Measurements from ENCODE around the gene DYSF.

The DYSF gene

DNA sequence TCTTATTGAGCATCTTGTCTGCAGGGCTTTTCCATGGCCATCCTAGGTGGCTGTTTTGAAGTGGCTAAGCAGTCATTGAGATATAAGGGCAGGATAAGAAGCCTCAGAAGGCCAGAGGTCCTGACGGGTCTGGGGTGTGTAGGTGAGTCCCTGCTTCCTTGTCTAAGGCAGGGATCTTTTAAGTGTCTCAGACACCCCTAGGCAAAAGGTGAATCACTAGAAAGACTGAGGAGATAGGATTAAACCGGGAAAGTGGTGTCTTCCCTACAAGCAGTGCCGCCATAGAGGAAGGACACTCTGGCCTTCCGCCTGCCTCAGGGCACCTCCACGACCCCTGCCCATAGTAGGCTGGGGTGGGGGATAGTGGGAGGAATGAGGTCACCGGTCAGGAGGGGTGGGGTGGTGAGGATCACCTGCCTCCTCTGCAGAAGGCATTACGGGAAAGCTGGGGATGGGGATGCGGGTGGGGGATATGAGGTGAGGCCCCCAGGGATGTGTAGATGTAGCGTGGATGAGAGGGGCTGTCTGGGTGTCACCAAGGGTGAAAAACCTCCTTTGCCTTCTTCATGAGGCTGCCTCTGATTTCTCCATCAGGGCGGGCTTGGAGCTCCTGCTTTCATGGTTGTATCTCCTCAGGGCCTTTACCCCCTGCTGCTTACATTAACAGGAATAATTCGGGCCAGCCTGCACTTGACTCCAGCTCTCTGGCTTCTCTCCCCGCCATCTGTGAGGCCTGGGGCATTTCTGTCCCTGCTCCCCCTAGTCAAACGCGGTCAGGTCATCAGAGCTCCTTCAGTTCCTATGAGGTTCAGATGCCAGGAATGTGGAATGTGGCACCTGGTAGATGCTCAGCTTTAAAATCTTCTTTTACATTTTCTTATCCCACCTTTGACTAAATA lies 244.0 kb downstream of the DYSF start:
- DNase-seq: no peak

DNA sequence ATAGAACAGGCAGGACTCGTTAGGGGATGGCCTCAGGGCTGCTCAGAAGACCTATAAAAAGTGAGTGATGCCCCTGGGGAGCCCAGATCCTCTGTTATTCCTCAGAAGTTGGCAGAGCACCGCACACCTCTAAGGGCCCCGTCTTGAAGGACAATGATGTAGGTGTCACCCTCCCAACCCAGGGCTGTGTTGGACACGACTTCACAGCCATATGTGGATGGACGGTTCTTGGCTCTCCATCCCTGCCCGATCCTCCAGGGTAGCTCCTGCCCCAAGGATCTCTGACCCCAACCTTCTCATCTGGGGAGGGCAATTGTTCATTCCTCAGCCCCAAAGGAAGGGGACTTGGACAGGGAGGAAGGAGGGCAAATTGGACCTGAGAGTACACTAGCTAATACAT lies 246.1 kb downstream of the DYSF start:
- no peak for DNase-seq

DNA sequence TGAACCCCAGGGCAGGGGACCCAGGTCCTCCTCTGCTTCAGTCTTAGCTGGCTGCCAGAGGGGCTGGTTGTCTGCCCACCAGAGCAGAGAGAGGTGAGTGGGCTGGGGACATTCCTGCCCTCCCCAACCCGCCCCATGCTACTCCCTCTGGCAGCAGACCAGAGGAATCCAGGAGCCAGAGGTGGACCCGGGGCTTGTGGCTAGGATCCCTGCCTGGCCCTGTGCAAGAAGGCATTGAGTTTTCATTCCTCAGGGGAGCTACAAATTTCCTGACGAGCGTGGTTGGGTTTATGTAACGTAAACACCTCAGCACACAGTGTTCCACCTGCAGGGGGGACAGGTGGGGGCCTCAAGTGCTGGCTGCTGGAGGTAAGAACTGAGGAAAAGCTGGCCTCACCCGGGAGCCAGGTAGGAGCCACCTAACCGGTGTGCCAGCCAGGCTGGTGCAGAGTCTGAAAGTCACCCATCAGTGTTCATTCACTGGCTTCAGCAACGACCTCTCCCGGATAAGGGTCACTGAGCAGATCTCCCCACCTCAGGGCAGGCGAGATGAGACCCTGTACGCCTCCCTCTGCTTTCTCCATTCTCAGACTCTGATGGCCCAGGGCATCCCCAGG lies 246.8 kb downstream of the DYSF start:
- DNase-seq: no peak

DNA sequence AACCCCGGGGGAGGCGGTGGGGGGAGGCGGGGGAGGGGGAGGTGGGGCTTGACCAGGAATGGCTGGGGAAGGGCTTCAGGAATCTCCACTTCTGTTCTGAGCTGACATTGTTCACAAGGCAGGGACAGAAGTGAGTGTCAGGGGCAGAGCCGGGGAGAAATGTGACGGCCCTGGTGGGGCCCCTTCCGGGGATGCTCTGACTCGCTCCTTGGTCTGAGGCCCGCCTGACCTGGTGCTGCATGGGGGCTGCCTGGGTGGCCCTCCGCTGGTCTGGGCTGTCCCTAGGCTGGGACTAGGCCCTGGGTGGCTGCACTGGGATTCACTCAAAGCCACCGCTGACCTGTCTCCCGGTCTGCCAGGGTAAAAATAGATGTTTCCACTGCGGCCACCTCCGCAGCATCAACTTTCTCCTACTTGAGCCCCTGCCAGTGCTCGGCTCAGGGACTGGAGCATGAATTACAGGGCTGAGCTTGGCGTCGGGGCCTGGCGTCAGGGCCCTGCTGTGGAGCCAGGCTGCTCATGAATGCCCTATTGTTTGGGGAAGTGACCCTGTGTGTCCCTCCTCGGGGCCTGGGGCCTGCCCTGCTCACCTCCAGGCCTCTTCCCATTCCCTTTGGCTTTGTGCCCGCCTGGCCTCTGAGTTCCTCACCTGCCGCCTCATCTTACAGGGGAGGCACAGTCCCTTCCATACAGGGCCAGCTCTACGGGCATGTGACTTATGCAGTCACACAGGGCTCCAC lies 247.5 kb downstream of the DYSF start:
- no peak for DNase-seq

DNA sequence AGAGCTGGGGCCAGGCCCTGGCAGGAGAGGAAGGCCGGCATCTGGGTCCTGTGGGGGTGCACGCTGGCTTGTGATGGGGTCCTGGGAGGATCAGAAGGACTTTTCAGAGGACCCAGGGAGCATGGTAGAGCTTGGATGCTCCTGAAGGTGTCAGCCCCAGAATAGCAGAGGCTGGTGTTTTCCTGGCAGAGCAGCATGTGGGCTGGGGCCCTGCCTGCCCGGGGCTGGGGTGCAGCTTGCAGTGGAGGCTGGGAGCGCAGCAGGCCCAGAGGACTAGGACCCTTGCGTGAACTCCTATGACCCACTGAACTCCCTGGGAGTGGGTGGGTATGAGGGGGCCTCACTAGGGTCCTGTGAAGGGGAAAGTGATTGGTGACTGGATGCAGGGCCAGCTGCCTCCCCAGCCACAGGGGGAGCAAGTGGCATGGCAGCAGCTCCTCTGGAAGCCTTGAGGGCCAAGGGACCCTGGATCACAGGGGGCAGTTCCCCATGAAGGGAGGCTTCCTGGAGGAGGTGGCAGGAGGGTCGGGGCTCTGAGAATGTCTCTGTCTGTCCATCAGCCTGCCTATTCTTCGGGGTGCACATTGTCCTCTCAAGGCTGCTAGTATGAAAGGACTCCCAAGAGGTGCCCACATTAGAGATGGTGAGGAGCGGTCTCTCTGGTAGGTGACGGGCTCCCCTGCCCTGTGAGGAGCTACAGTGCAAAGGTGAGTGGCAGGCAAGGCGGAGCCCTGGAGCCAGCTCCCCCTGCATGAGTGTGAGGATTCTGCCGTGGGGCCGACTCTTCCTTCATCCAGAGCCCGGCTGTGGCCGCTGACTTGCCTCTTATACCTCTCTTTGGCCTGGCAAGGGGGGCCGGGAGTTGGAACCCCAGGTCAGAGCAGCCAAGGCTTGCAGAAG lies 249.0 kb downstream of the DYSF start:
- no peak for DNase-seq

DNA sequence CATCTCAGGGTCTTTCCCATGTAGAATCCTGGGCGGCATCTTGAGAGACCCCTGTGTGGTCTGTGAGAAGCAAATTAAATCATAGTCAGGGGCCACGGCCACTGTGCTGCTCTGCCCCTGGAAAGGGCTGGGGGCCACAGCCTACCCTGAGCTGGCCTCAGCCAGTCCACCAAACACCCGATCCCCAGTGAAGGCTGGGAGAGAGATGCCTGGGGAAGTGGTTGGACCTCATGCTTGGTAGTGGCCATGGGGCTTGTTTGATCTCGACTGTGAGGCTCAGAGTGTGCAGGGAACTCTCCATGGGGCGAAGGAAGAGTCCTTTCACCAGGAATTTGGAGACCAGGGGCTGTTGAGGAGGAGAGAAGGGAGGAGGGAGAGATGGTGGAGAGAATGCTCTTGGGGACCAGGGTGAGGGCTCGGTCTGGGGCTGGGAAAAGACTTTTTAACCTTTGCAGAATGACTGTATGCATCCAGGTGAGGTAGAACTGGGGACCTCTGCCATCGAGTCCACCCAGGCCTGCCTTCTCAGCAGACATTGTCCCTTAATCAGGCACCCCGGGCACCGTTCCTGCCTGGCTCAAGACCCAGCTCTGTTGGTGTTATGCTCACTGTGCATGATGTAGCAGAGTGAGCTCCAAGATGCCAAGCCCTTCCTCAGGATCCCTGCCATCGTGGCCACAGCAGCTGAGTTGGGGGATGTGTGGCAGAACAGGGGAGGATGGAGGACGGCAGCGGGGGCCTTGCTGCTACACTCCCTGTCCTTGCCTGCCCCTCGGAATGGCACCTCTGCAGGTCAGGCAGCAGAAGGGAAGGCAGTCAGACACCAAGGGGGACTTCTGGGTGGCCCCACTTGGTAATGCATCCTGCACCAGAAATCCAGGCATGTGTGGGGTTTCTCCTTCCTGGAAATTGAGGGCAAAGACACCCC lies 249.9 kb downstream of the DYSF start:
- DNase-seq: no peak

DNA sequence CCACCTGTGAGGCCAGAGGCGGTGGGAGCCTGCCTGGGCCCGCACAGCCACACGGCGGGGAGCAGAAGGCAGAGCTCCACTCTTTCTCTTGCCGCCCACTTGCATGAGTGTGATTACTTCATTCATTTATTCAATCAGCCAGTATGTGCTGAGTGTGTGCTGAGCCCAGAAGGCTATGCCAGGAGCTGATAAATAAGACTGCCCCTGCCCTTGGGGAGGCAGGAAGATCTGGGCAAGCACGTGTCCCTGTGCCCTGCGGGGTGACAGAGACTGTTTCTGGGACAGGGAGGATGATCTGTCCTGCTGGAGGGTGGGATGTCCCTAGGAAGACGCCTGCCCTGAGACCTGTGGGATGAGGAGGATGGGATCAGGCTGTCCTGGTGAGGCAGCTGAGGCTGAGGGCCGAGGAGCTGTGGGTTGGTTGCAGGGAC lies 250.8 kb downstream of the DYSF start:
- no peak for DNase-seq

DNA sequence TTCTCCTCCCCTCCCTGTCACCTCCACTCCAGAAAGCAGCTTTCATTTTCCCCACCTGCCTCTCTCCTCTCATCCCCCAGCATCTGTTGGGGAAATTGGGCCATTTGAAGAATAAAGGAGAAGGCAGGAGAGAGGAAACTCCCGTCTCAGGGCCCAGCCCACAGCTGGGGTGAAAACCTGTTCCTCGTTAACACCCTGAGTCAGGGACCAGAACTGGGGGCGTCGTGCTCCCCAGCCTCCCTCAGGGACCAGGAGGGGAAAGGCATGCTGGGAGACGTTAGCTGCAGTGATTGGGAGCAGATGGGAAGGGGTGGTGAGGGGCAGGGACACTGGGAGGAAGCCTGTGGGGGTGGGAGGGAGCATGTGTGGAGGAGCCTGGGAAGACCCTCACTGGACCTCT lies 251.3 kb downstream of the DYSF start:
- DNase-seq: no peak

DNA sequence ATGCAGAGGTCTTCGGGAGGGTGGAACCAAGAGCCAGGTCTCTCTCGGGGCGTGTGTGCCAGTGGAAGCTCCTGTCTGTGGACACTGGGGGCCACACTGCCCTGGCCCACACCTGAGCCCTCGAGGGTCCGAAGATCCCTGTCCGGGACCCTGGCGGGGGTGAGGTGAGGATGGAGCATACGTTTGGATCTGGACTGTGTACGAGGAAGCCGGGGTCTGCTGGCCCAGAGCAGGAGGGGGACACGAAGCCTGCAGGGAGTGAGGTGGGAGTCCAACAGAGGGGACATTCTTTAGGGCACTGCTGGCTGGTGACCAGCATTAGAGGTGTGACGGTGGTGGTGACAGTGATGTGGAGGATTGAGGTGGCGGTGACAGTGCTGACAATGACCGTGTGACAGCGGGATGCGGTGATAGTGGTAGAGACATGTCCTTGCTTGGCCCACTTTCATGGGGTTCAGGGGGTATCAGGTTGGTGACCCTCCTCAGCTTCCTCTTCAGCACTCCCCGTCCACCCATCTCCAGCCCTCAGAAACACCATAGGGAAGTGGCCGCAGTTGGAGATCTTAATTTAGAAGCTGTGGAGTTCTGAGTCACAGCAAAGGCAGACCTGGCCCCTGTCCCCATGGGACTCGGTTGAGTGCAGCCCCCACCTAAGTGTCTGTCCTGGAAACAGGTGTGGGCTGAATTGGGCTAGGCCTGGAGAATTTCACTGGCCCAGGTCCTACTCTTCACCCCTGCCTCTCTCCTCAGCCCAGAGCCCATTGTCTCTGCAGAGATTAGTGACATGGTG lies 252.0 kb downstream of the DYSF start:
- no peak for DNase-seq

DNA sequence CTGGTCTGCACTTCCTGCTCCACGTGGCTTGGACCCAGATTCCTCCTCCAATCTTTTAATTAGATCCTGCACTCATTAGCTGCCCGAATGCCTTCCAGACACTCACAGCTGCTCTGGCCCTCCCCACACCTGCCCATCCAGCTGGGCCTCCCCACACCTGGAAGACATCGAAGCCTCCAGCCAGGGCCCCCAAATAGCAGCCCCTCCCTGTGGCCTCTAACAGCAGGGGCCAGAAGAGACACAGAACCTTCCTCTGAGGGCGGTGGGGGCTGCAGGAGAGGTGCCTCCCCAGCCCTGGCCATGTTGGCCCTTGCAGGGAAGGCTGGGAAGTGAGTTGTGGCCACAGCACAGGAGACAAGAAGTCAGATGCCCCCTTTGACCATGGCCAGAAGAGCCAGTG lies 252.8 kb downstream of the DYSF start:
- DNase-seq: no peak

DNA sequence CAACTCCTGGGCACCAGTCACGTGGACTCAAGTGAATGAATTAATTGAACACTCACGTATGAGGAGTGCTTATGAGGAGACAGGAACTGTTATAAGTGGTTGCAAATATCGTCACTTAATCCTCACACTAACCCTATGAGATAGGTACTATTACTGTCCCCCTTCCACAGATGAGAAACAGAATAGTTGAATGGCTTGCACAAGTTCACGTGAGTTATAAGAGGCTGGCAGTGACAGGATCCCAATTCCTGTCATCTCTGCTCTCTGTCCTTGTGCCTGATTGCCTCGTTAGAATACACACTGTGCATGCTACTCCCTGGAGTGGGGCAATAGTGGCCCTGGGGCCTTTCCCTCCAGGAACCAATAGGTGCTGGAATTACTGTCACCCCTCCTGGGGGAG lies 253.5 kb downstream of the DYSF start:
- no peak for DNase-seq

DNA sequence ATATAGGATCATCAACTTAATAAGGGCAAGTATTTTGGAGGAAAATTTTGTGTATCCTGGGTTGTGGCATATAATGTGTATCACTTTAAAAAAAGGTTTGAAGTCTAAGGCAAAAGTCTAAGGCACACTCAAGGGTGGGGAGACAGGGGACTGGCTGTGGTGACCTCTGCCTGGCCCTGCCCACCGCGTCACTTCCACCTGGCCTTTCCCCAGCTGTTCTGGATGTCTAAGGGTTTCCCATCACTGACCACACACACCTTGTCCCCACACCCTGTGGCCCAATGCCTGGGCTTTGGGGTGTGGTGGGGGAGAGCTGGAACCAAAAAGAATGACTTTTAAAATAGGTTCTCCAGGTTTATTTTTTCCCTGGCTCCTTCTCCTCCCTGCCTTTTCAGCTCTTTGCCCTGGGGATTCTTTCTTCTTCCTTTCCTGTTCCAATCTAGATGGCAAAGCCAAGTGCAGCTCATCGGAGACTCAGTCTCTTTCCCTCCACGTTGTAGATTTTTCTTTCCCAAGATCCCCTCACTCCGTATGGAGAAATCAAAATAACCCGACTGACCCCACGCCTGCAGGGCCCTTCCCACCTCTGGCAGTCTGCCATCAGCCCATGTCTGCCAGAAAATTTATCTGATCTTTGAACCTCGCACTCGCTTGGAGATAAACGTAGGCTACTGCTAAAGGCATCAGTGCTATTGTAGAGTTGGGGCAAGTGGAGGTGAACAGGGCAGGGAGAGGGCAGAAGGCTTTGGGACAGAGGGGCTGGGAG lies 257.2 kb downstream of the DYSF start:
- no peak for DNase-seq

DNA sequence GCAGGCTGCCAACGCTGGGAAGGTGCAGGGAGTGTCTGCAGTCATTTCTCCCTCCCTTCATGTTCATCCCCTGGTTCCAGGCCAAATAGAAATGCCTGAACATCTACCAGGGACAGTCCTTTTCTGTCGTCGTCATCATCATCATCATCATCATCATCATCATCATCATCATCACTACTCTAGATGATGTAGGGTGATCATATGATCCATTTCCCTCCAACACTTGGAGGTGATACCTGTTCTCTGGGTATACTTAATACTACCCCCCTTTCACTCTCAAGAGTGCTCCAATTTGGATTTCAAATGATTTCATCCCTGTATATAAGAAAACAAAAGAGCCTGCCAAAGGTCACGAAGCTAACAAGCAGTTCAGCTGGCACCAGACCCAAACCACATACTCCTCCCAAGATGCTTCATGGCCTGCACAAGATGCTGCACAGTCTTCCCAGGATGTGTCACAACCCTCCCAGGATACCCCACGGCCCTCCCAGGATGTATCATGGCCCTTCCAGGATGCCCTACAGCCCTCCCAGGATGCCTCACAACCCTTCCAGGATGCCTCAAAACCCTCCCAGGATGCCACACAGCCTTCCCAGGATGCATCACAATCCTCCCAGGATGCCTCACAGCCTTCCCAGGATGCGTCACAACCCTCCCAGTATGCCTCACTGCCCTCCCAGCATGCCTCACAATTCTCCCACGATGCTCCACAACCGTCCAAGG lies 257.9 kb downstream of the DYSF start:
- DNase-seq: no peak

DNA sequence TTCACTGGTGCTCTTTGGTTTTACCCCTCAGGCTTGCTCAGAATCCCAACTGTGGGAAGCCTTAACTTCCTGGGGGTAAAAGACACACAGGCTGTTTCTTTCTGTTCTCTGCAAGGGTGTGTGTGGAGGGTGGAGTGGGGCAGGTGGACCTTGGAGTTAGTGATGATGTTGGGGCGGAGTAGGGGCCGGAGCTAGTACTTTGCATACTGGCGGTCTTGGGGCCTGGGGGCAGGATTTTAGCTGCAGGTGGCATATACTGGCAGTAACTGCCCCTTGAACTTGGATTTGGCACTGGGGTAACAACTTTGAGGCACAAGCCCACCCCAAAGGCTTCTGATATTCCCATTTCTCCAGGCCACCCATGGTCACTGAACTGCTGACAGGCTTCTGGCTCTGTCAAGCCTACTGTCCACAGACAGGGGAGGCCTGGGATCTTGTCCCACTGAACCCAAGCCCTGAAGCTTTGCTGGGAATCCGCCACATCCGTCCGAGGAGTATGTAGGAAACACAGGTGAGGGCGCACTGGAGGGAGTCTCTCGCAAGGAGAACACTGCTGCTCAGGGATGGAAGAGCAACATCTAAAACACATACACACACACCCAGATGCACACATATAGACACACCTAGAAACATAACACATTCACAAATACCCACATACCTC lies 258.9 kb downstream of the DYSF start:
- DNase-seq: no peak

DNA sequence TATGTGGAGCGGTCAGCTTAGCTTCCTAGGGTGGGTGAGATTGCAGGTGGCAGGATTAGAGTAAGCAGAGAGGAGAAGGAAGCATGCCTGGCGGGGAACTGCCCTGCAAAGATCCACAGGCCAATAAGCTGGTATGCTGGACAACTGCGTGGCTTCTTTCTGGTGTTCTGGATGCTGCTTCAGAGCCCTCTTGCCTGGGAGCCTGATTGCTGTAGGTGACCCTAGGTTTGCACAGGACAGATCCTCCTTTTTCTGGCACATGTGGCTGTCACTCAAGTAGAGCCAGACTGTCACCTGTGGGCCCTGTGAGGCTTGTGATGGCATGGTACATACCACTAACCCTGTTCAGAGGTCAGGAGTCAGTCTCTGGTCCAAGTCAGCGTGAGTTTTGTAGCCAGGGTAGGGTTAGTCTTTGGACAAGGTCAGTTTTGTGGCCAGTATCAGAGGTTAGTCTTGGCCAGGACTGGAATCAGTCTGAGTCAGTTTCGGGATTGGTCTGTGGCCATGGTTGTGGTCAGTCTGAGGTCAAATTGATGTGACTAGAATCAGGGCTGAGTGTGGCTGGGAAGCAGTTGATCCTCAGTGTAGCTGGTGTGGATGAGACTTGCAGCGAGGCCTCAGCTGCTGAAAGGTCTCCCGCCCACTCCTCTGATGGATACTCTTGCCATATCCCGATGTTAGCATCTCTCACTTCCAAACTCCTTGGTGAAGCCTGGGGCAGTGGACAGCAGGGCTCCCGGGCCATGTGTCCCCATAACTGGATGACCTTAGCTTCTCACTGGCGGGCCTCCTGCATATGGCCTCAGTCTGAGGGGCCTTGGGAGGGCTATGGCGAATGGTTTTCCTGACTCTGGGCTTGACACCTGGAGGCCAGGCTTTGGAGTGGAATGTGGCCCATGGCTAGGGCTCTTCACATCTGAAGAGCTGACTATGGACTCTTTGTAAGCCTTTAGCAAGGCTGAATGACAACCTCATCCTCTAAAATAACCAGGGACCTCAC lies 260.5 kb downstream of the DYSF start:
- no peak for DNase-seq

DNA sequence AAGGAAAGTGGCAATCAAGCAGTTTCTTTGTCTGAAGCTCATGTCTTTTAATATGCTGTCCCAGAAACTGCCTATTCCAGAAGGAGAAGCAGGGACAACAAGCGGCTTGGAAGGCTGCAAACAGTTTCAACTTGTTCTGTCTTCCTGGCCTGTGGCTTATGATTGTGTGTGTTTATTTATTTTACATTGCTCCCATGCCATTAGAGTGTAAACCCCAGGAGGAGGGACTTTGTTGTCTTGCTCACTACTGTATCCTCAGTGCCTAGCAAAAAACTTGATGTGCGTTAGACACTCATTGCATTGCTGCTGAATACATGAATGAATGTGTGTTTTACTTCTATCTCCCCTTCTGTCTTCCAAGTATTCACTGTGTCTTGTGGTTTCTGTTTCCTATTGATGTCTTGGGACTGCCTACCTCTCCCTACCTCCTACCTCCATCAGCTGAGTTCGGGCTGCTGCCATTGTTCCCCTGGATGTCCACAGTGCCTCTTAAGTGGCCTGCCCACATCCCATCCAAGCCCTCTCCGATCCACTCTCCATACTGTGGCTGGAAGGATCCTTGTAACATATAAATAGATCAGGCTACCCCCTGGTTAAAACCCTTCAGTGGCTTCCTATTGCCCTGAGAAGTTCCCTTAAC lies 261.4 kb downstream of the DYSF start:
- DNase-seq: no peak

DNA sequence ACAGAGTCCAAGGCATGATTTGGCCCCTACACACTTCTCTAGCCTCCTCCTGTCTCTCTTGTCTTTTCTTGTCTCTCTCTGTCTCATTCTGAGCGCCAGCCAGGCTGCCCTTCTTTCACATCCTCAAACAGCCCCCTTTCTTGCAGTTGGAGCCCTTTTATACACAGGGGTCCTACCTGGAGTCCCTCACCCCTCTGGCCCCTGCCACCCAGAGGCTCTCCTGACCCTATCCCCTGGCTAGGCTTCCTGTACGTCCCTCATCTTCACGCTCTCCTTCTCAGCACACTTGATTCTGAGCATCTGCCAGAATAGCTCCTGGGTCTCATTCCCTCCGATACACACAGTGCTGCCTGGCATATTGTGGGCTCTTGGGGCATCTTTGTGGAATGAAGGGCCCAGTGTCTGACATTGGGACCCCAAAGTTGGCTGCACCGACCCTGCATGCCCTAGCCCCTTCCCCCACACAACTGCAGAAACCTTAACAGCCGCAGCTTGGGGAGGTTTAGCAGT lies 261.9 kb downstream of the DYSF start:
- DNase-seq: no peak

All from NCI-H2029 (cell line).